T-cell (primary cell): ENCODE results near the gene FCGR3A. TPM values are rescaled to one million over a fixed set of nuclear protein-coding genes. Genes with fewer than 3 reads are reported as not detected.
"Not testable (repeated sequence)": the region's sequence is repeated elsewhere in the genome, so short reads cannot be mapped to it uniquely, and the experiment has no call there.

ENCODE experiments used
- ATAC-seq, 4 experiments: fragments of 200-7000 bp in 3 of 4; fragments of 150-1000 bp in 1 of 4; cut with Tn5 transposase; replicated peaks in 1 of 4; 1 replicate in 3 of 4; 2 replicates in 1 of 4; pipeline ENCODE4 v1.10.0; 2021; ENCODE audit warnings: moderate library complexity in 3 of 4, mild to moderate bottlenecking in 2 of 4, moderate number of reproducible peaks in 1 of 4
- CTCF ChIA-PET, 2 donors: fragments of 300-600 bp; sonication (Branson Sonifier 250); formaldehyde crosslinking; loops; one replicate each; lab custom pipeline; 2022; ENCODE audit warnings: antibody characterized with exemption in 2 of 2; lab: Charles Lee
- POLR2A ChIA-PET, 2 donors: fragments of 300-600 bp; sonication (Branson Sonifier 250); formaldehyde crosslinking; loops; one replicate each; lab custom pipeline; 2022; ENCODE audit warnings: antibody characterized with exemption in 2 of 2; lab: Charles Lee
- DNase-seq, 35 experiments: peaks; one replicate each; pipeline versions ENCODE4 v3.0.0 to v3.0.0-alpha.2; 2013 to 2023
- H3K27ac ChIP-seq: one replicate; pipeline ENCODE4 v1.5.1; 2013; ENCODE audit warnings: low read length
- H3K27me3 ChIP-seq, 2 experiments: replicated peaks in 1 of 2; 1 replicate in 1 of 2; 2 replicates in 1 of 2; pipeline versions ENCODE4 v1.6.1 to v1.7.0; 2013; ENCODE audit warnings: low read length in 1 of 2, mixed read lengths in 1 of 2; ENCODE audit not compliant: control insufficient read depth in 2 of 2, insufficient read depth in 2 of 2; ENCODE audit errors: extremely low read depth in 1 of 2
- H3K36me3 ChIP-seq, 2 donors: 1 replicate in 1 of 2; 2 replicates in 1 of 2; pipeline versions ENCODE4 v1.6.1 to v1.7.0; 2013; ENCODE audit warnings: low read length in 1 of 2; ENCODE audit not compliant: control insufficient read depth in 2 of 2, insufficient read depth in 1 of 2; ENCODE audit errors: extremely low read depth in 1 of 2
- H3K4me1 ChIP-seq, 2 experiments: 1 replicate in 1 of 2; 2 replicates in 1 of 2; pipeline versions ENCODE4 v1.6.1 to v1.7.0; 2013; ENCODE audit warnings: low read length in 2 of 2, mixed read lengths in 1 of 2; ENCODE audit not compliant: insufficient read depth in 2 of 2, control insufficient read depth in 1 of 2; ENCODE audit errors: extremely low read depth in 1 of 2
- H3K4me3 ChIP-seq, 2 donors: 1 replicate in 1 of 2; 2 replicates in 1 of 2; pipeline versions ENCODE4 v1.5.1 to v1.7.0; 2013; ENCODE audit warnings: mild to moderate bottlenecking in 2 of 2, low read length in 1 of 2, moderate library complexity in 1 of 2; ENCODE audit not compliant: control insufficient read depth in 1 of 2; ENCODE audit errors: extremely low read depth in 1 of 2
- H3K9me3 ChIP-seq: 2 replicates; pipeline ENCODE4 v1.7.0; 2013
- H3K27ac Mint-ChIP-seq, 2 donors: one replicate each; pipeline ENCODE4 v1.8.0; 2020 to 2021; ENCODE audit warnings: mild to moderate bottlenecking in 2 of 2, mixed read lengths in 2 of 2
- H3K27me3 Mint-ChIP-seq, 2 donors: one replicate each; pipeline ENCODE4 v1.8.0; 2021 to 2022; ENCODE audit warnings: mixed read lengths in 2 of 2
- H3K36me3 Mint-ChIP-seq: one replicate; pipeline ENCODE4 v1.8.0; 2021; ENCODE audit warnings: mixed read lengths
- H3K4me1 Mint-ChIP-seq, 3 donors: one replicate each; pipeline ENCODE4 v1.8.0; 2020 to 2022; ENCODE audit warnings: mixed read lengths in 3 of 3, mild to moderate bottlenecking in 1 of 3
- H3K4me3 Mint-ChIP-seq, 3 donors: one replicate each; pipeline ENCODE4 v1.8.0; 2020 to 2022; ENCODE audit warnings: mild to moderate bottlenecking in 3 of 3, mixed read lengths in 3 of 3, moderate library complexity in 3 of 3
- H3K9me3 Mint-ChIP-seq, 3 donors: one replicate each; pipeline ENCODE4 v1.8.0; 2020 to 2022; ENCODE audit warnings: mixed read lengths in 3 of 3
- WGBS: methylation state at CpG from one replicate; pipeline ENCODE4 v1.1.5; 2013; ENCODE audit warnings: missing lambda C conversion rate; ENCODE audit not compliant: insufficient coverage; 5-methylcytosine and 5-hydroxymethylcytosine counted together
- total RNA-seq, 35 experiments: library from RNA in 6 of 35; stranded (reverse) in 6 of 35; fragments of 120-200 nt in 1 of 35; gene quantifications; one replicate each; pipeline versions ENCODE4 v1.2.1 to v1.2.4 and lab custom pipeline; 2013 to 2026

FCGR3A gene
- total RNA-seq (10 to 100 TPM in 1 of 5 donors, 1 to 10 TPM in 4; 3.8 to 43.9 (median 4.9) TPM), total RNA-seq (lab: John Stamatoyannopoulos, UW) (0.17 to 8.5 (median 2.8) reads per million in 29 experiments)
- total RNA-seq (2013) = 57.5 TPM

DNA sequence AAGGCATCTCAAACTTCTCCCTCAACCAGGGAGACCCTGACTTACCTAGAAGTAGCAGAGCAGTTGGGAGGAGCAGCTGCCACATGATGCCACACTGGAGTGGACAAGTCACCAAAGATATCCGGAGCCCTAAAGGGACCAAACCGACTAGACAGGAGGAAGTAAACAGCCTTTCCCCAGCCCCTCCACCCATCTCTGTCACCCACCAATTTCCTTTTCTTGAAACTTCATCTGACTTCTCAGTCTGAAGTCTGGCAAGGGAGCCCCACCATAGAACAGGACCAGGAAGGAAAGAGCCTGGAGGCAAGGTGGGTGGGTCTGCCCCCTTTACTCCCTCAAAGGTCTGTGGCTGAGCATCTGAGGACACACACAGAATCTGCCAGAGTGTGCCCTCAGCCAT lies at the start of gene FCGR3A:
Gene FCGR3A (minus strand): TSS at position 167 of the 400 bp plus-strand sequence. CDS start 82 bp downstream, at position 85.
- DNase-seq (no peak), ATAC-seq (peak in 1 of 4 experiments; percentile 25)
- ChIA-PET CTCF (no interaction called here), POLR2A (no interaction called here)
- 13% methylated on average over 1 of the region's 2 CpGs for WGBS
- Histone ChIP-seq H3K27ac (peak within 1 kb of the TSS; percentile 33), H3K9me3 (no peaks in the 10 kb centered on the region), H3K27me3 (no peaks in the 10 kb centered on the region), H3K4me1 (peaks cover 0 to 28% of the 10 kb centered on the region in 2 experiments), H3K36me3 (no peaks in the 10 kb centered on the region), H3K4me3 (peak within 1 kb of the TSS in 1 of 2 donors; percentile 20)
- Mint-ChIP-seq H3K27ac (peak within 1 kb of the TSS; percentile 16 to 23), H3K4me1 (peaks cover 8 to 20% (median 17%) of the 10 kb centered on the region in 3 donors), H3K27me3 (no peaks in the 10 kb centered on the region), H3K9me3 (no peaks in the 10 kb centered on the region), H3K36me3 (no peaks in the 10 kb centered on the region), H3K4me3 (peak within 1 kb of the TSS in 1 of 3 donors; percentile 39)

DNA sequence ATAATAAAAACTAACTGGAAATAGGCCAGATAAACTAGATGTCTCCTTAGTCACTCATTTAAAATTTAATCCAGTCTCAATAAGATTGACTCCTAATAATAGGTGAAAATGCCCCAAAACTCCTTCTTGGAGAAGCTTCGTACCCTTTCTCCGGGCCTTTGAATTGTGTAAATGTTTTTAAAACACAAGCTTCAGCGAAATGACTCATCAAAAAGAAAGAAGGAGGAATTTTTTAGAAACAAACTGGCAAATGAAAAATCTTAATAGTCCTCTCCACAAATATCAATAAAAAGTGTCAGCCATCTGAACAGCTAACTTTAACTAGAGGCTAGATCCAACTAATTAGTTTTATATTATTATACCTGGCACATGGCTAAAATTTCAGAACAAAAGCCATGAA lies 47.5 kb upstream of the FCGR3A start:
- POLR2A ChIA-PET, H3K9me3 ChIP-seq, H3K36me3 Mint-ChIP-seq, H3K27me3 Mint-ChIP-seq, DNase-seq, H3K27ac ChIP-seq, H3K27me3 ChIP-seq, H3K4me1 Mint-ChIP-seq, H3K4me3 Mint-ChIP-seq, H3K4me1 ChIP-seq, ATAC-seq, H3K9me3 Mint-ChIP-seq, H3K36me3 ChIP-seq, CTCF ChIA-PET, H3K4me3 ChIP-seq, H3K27ac Mint-ChIP-seq: not testable (repeated sequence)
- no CpG with 5 or more reads among the region's 3 CpGs for WGBS

DNA sequence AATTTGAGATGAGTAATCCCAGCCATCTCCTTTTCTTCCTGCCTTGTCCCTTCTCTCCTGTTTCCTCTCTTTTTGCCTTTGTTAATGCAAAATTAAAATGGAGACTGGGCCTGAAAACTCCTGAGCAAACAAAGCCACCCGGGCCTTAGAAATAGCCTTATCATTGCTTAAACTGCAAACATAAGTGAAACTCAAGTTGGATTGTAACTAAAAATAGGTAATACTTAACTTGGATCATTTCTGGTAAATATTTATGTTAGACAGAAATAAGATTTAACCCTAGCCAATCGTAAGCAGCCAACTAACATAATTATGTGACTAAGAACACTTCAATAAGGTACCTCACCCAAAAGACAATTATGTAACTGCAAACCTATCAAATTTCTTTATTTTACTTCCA lies 46.0 kb upstream of the FCGR3A start:
- H3K27ac Mint-ChIP-seq, H3K27me3 Mint-ChIP-seq, POLR2A ChIA-PET, H3K4me1 Mint-ChIP-seq, H3K27me3 ChIP-seq, ATAC-seq, H3K4me3 Mint-ChIP-seq, H3K9me3 ChIP-seq, H3K9me3 Mint-ChIP-seq, DNase-seq, H3K27ac ChIP-seq, CTCF ChIA-PET, H3K4me3 ChIP-seq, H3K4me1 ChIP-seq, H3K36me3 Mint-ChIP-seq, H3K36me3 ChIP-seq: not testable (repeated sequence)
- no CpG with 5 or more reads among the region's 2 CpGs for WGBS

DNA sequence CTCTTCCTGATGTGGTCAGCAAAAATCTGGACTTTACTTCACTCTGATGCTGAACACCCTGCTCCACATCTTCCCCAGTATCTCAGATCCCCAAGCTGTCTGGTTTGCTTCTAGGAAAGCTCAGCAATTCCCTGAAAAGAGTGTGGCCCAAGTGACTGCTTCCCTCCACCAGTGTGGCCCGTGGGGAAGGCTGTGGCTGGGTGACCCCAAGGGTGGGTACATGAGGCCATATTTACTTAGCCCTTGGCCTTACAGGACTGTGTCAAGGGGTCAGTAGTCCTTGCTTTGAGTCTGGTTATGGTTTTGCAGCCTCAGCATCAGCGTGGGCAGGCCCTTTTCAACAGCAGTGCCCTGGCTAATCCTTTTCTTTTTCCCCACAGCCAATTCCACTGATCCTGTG lies 45.6 kb upstream of the FCGR3A start:
- ATAC-seq, H3K27me3 ChIP-seq, H3K27ac Mint-ChIP-seq, H3K4me3 Mint-ChIP-seq, H3K4me3 ChIP-seq, H3K4me1 Mint-ChIP-seq, POLR2A ChIA-PET, H3K27me3 Mint-ChIP-seq, H3K36me3 ChIP-seq, H3K9me3 Mint-ChIP-seq, H3K4me1 ChIP-seq, DNase-seq, H3K9me3 ChIP-seq, H3K27ac ChIP-seq, CTCF ChIA-PET, H3K36me3 Mint-ChIP-seq: not testable (repeated sequence)
- no CpG with 5 or more reads among the region's 2 CpGs for WGBS

DNA sequence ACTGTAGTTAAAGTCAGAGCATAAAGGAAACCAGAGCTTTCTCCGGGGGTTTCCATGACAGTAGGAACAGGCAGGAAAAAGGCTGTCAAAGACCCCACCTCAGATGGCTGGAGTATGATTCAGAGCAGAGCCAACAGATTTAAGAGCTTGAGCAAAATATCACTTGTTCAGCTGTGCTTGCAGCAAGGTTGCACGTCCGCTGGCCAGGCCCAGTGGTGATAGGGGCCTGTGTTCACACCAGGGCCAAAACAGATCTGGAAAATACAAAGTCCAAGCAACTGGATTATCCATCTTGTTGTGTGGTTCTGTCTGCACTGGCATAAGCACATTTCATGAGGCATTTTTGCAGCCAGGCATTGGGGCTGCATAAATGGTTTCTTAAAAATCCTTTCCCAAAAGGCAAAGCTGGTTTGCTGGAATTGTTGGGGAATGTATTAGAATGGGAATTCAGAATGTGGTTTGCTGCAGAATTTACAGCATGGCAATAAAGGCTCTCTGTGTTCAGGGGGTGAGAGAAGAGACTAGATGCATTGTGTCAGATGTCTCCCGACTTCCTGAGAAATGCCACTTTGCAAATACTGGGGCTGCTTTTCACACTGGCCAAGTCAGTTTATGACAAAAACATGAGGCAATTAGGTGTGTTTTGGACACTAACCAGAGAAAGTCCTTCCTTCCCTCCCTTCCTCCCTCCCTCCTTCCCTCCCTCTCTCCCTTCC lies 44.8 kb upstream of the FCGR3A start:
- POLR2A ChIA-PET, H3K36me3 ChIP-seq, H3K36me3 Mint-ChIP-seq, H3K4me3 ChIP-seq, H3K4me3 Mint-ChIP-seq, H3K9me3 Mint-ChIP-seq, CTCF ChIA-PET, H3K27ac ChIP-seq, H3K4me1 ChIP-seq, DNase-seq, H3K27me3 Mint-ChIP-seq, H3K4me1 Mint-ChIP-seq, ATAC-seq, H3K27me3 ChIP-seq, H3K9me3 ChIP-seq: not testable (repeated sequence)
- H3K27ac Mint-ChIP-seq = peak overlapping the region in 1 of 2 donors; percentile 49
- 100% methylated on average over 1 of the region's 4 CpGs for WGBS

DNA sequence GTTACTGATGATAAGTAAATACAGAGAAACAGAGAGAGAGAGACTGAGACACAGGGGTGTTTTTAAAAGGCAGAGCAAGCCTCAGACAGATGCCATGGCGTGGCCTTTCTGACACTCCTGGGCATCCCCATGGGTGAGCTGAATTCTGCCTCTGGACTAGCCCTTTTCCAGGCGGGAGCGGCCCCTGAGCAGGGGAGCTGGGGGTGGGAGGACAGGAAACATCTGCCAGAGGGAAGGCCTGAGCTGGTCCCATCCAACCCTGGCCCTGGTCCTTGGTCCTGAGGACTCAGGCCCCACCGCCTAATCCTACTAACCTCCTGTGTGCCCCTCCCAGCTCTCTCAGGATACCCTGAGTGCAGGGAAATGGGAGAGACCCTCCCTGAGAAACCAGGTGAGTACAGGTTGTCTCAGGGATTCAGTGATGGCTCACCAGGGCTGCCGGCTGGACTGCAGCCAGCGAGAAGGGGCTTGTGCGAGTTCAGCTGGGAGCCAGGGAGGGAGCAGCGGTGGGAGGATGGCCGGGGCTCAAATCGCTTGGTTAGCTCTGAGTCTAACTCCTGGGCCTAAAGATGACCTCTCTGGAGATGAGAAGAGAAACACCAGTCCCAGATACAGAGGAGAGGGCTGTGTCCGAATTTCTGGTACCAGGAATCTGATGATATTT lies 43.6 kb upstream of the FCGR3A start:
- H3K27me3 Mint-ChIP-seq, H3K27ac Mint-ChIP-seq, CTCF ChIA-PET, H3K36me3 Mint-ChIP-seq, H3K4me1 Mint-ChIP-seq, H3K27me3 ChIP-seq, H3K4me3 Mint-ChIP-seq, H3K4me3 ChIP-seq, POLR2A ChIA-PET, H3K27ac ChIP-seq, ATAC-seq, H3K36me3 ChIP-seq, H3K9me3 ChIP-seq, H3K4me1 ChIP-seq, DNase-seq, H3K9me3 Mint-ChIP-seq: not testable (repeated sequence)
- 86% methylated on average over 6 of the region's 11 CpGs for WGBS
